ENCODE measurements around the gene DDX55. TPM values are rescaled to one million over a fixed set of nuclear protein-coding genes. Genes with fewer than 3 reads are reported as not detected.

DDX55 gene
- total RNA-seq, 5 donors from 2014 or later (not counting 1 experiment from before 2014, with no cell fraction given), result 28.9 to 45.8 (median 41.8) TPM

DNA sequence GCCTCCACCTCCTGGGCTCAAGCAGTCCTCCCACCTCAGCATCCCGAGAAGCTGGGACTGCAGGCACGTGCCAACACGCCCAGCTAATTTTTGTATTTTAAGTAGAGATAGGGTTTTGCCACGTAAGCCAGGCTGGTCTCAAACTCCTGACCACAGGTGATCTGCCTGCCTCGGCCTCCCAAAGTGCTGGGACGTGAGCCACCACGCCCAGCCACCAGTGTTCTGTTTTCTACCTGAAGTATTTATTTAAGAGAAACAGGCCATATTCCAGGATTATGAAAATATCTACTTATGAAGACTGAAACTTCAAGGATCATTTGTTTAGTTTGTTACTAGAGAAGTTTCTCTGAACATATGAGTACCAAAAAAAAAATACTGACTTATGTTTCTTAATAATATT is 42.0 kb downstream of the DDX55 start:
- POLR2A ChIA-PET, result no interaction called here
- WGBS (ENCODE audit: insufficient coverage), result no CpG with 5 or more reads among the region's 7 CpGs
- Mint-ChIP-seq H3K4me1 (peaks cover 0 to 3% (median 0%) of the 10 kb centered on the region in 3 donors), H3K9me3 (no peaks in the 10 kb centered on the region), H3K27ac (no peak overlapping the region), H3K27me3 (no peaks in the 10 kb centered on the region), H3K4me3 (no peak overlapping the region), H3K36me3 (peaks cover 26% of the 10 kb centered on the region)
- CTCF ChIA-PET, result no interaction called here
- ATAC-seq (replicated peaks in 1 of 4) (no peak), DNase-seq (no peak)
- H3K4me3 ChIP-seq (ENCODE audit: control insufficient read depth in 1 of 2, extremely low read depth in 1 of 2, low read length in 1 of 2), result no peak overlapping the region
- H3K4me1 ChIP-seq (ENCODE audit: control insufficient read depth in 1 of 2, extremely low read depth in 1 of 2, insufficient read depth in 2 of 2, low read length in 2 of 2), result no peaks in the 10 kb centered on the region
- H3K27me3 ChIP-seq (replicated peaks in 1 of 2; ENCODE audit: control insufficient read depth in 2 of 2, extremely low read depth in 1 of 2, insufficient read depth in 2 of 2, low read length in 1 of 2), result no peaks in the 10 kb centered on the region
- H3K27ac ChIP-seq (ENCODE audit: low read length), result no peak overlapping the region
- no peaks in the 10 kb centered on the region for H3K9me3 ChIP-seq
- H3K36me3 ChIP-seq (ENCODE audit: control insufficient read depth in 2 of 2, extremely low read depth in 1 of 2, insufficient read depth in 1 of 2, low read length in 1 of 2), result peaks cover 2 to 47% of the 10 kb centered on the region in 2 donors

DNA sequence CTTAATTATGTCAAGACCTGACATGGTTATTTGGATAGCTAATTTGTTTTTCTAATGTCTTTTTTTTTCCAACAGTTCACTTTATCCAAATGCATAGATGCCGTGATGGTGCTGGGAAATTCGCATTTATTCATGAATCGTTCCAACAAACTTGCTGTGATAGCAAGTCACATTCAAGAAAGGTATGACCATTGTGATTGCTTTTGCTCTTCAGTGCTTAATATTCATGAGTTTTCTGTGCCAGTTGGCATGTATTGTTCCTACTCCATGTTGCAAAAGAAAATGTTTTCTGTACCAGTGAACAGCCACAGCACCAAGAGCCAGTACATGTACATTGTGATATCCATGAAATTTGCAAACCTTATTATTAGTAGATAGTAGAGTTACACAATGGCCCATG is 43.5 kb downstream of the DDX55 start:
- H3K9me3 ChIP-seq, result no peaks in the 10 kb centered on the region
- CTCF ChIA-PET, result interaction anchor here in 1 of 2 donors (0.6 kb wide), 1 partner anchor 272 kb away, joined by 3 read pairs; no protein-coding TSS in a partner anchor
- H3K4me1 ChIP-seq (ENCODE audit: control insufficient read depth in 1 of 2, extremely low read depth in 1 of 2, insufficient read depth in 2 of 2, low read length in 2 of 2), result no peaks in the 10 kb centered on the region
- peaks cover 2 to 52% of the 10 kb centered on the region in 2 donors for H3K36me3 ChIP-seq (ENCODE audit: control insufficient read depth in 2 of 2, extremely low read depth in 1 of 2, insufficient read depth in 1 of 2, low read length in 1 of 2)
- DNase-seq (no peak), ATAC-seq (replicated peaks in 1 of 4) (no peak)
- H3K4me3 ChIP-seq (ENCODE audit: control insufficient read depth in 1 of 2, extremely low read depth in 1 of 2, low read length in 1 of 2), result no peak overlapping the region
- Mint-ChIP-seq H3K36me3 (peaks cover 24% of the 10 kb centered on the region), H3K27me3 (no peaks in the 10 kb centered on the region), H3K27ac (no peak overlapping the region), H3K4me1 (peaks cover 0 to 2% (median 0%) of the 10 kb centered on the region in 3 donors), H3K4me3 (no peak overlapping the region), H3K9me3 (no peaks in the 10 kb centered on the region)
- POLR2A ChIA-PET, result no interaction called here
- H3K27ac ChIP-seq (ENCODE audit: low read length), result no peak overlapping the region
- H3K27me3 ChIP-seq (replicated peaks in 1 of 2; ENCODE audit: control insufficient read depth in 2 of 2, extremely low read depth in 1 of 2, insufficient read depth in 2 of 2, low read length in 1 of 2), result no peaks in the 10 kb centered on the region
- 100% methylated on average over 3 of the region's 3 CpGs for WGBS (ENCODE audit: insufficient coverage)

DNA sequence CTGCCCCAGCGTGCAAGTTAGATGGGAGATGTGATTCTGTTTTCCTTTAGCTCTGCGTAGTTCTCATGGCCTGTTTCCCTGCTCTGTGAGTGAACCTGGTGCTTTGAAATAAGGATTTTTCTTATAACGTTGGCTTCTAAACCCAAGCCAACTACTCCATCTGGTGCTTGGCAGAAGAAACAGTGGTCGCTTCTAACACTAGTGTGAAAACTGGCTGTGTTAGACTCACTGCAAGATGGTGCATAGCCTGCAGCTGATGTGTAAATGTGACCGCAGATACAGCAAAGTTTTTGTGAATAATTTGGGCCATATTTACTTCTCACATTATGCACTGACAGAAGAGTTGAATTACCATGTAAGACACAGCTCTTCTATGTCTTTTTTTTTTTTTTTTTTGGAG is 44.0 kb downstream of the DDX55 start:
- Mint-ChIP-seq H3K4me3 (no peak overlapping the region), H3K36me3 (peaks cover 24% of the 10 kb centered on the region), H3K4me1 (peaks cover 0 to 2% (median 0%) of the 10 kb centered on the region in 3 donors), H3K27ac (no peak overlapping the region), H3K27me3 (no peaks in the 10 kb centered on the region), H3K9me3 (no peaks in the 10 kb centered on the region)
- no peak overlapping the region for H3K4me3 ChIP-seq (ENCODE audit: control insufficient read depth in 1 of 2, extremely low read depth in 1 of 2, low read length in 1 of 2)
- no peak for ATAC-seq (replicated peaks in 1 of 4)
- ChIA-PET CTCF (no interaction called here), POLR2A (no interaction called here)
- DNase-seq, result no peak
- H3K36me3 ChIP-seq (ENCODE audit: control insufficient read depth in 2 of 2, extremely low read depth in 1 of 2, insufficient read depth in 1 of 2, low read length in 1 of 2), result peaks cover 2 to 50% of the 10 kb centered on the region in 2 donors
- WGBS (ENCODE audit: insufficient coverage), result 83% methylated on average over 1 of the region's 5 CpGs
- no peaks in the 10 kb centered on the region for H3K4me1 ChIP-seq (ENCODE audit: control insufficient read depth in 1 of 2, extremely low read depth in 1 of 2, insufficient read depth in 2 of 2, low read length in 2 of 2)
- H3K27ac ChIP-seq (ENCODE audit: low read length), result no peak overlapping the region
- no peaks in the 10 kb centered on the region for H3K27me3 ChIP-seq (replicated peaks in 1 of 2; ENCODE audit: control insufficient read depth in 2 of 2, extremely low read depth in 1 of 2, insufficient read depth in 2 of 2, low read length in 1 of 2)
- no peaks in the 10 kb centered on the region for H3K9me3 ChIP-seq

DNA sequence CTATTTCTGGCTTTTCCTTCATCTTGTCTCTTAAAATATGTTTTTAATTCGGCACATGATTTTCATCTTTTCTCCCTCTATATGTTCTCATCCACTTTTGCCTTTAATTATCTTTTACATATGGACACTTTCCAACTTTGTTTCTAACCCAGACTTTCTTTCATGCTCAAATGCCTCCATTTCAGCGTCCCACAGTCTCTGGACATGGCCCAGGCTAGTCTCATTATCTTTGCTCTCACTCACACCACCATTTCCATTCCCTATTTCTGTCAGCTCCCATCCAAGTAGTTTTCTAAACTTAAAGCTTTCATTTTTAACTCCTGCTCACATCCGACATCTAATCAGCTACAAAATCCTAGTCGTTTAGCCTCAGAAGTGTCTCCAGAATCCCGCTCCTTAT is 46.5 kb downstream of the DDX55 start:
- H3K4me1 Mint-ChIP-seq, result peaks cover 0 to 2% (median 0%) of the 10 kb centered on the region in 3 donors
- no peak overlapping the region for H3K4me3 ChIP-seq (ENCODE audit: control insufficient read depth in 1 of 2, extremely low read depth in 1 of 2, low read length in 1 of 2)
- H3K27me3 ChIP-seq (replicated peaks in 1 of 2; ENCODE audit: control insufficient read depth in 2 of 2, extremely low read depth in 1 of 2, insufficient read depth in 2 of 2, low read length in 1 of 2), result no peaks in the 10 kb centered on the region
- no peak overlapping the region for H3K27ac ChIP-seq (ENCODE audit: low read length)
- H3K4me3 Mint-ChIP-seq, result no peak overlapping the region
- H3K27ac Mint-ChIP-seq, result no peak overlapping the region
- no peaks in the 10 kb centered on the region for H3K9me3 ChIP-seq
- ATAC-seq (replicated peaks in 1 of 4), result no peak
- no peaks in the 10 kb centered on the region for H3K4me1 ChIP-seq (ENCODE audit: control insufficient read depth in 1 of 2, extremely low read depth in 1 of 2, insufficient read depth in 2 of 2, low read length in 2 of 2)
- POLR2A ChIA-PET, result no interaction called here
- peaks cover 6 to 55% of the 10 kb centered on the region in 2 donors for H3K36me3 ChIP-seq (ENCODE audit: control insufficient read depth in 2 of 2, extremely low read depth in 1 of 2, insufficient read depth in 1 of 2, low read length in 1 of 2)
- no peak for DNase-seq
- CTCF ChIA-PET, result interaction anchor here in 1 of 2 donors (0.6 kb wide), 1 partner anchor 158 kb away, joined by 4 read pairs; no protein-coding TSS in a partner anchor
- 100% methylated on average over 3 of the region's 5 CpGs for WGBS (ENCODE audit: insufficient coverage)
- no peaks in the 10 kb centered on the region for H3K27me3 Mint-ChIP-seq
- H3K9me3 Mint-ChIP-seq, result no peaks in the 10 kb centered on the region
- peaks cover 33% of the 10 kb centered on the region for H3K36me3 Mint-ChIP-seq

DNA sequence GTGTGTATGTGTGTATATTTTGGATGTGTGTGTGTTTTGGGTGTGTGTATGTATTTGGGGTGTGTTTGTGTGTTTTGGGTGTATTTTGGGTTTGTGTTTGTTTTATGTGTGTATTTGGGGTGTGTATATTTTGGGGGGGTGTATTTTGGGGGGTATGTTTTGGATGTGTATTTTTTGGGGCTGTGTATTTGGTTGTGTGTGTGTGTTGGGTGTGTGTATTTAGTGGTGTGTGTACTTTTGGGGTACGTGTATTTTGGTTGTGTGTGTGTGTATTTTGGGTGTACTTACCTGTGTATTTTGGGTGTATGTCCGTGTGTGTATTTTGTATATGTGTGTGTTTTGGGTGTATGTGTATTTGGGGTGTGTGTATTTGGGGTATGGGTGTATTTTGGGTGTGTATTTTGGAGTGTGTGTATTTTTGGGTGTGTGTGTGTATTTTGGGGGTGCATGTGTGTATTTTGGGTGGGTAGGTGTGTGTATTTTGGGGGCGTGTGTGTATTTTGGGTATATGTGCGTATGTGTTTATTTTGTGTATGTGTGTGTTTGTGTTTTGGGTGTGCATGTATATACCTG is 52.3 kb downstream of the DDX55 start:
- Mint-ChIP-seq H3K9me3 (no peaks in the 10 kb centered on the region), H3K27me3 (no peaks in the 10 kb centered on the region), H3K36me3 (peaks cover 34% of the 10 kb centered on the region), H3K27ac (peak overlapping the region in 1 of 2 donors; percentile 62), H3K4me1 (peaks cover 0 to 2% (median 0%) of the 10 kb centered on the region in 3 donors), H3K4me3 (no peak overlapping the region)
- no peak overlapping the region for H3K4me3 ChIP-seq (ENCODE audit: control insufficient read depth in 1 of 2, extremely low read depth in 1 of 2, low read length in 1 of 2)
- WGBS (ENCODE audit: insufficient coverage), result 100% methylated on average over 4 of the region's 4 CpGs
- no peaks in the 10 kb centered on the region for H3K27me3 ChIP-seq (replicated peaks in 1 of 2; ENCODE audit: control insufficient read depth in 2 of 2, extremely low read depth in 1 of 2, insufficient read depth in 2 of 2, low read length in 1 of 2)
- no peaks in the 10 kb centered on the region for H3K4me1 ChIP-seq (ENCODE audit: control insufficient read depth in 1 of 2, extremely low read depth in 1 of 2, insufficient read depth in 2 of 2, low read length in 2 of 2)
- CTCF ChIA-PET, result no interaction called here
- POLR2A ChIA-PET, result no interaction called here
- ATAC-seq (replicated peaks in 1 of 4) (no peak), DNase-seq (no peak)
- H3K9me3 ChIP-seq, result no peaks in the 10 kb centered on the region
- no peak overlapping the region for H3K27ac ChIP-seq (ENCODE audit: low read length)
- H3K36me3 ChIP-seq (ENCODE audit: control insufficient read depth in 2 of 2, extremely low read depth in 1 of 2, insufficient read depth in 1 of 2, low read length in 1 of 2), result peaks cover 13 to 49% of the 10 kb centered on the region in 2 donors

DNA sequence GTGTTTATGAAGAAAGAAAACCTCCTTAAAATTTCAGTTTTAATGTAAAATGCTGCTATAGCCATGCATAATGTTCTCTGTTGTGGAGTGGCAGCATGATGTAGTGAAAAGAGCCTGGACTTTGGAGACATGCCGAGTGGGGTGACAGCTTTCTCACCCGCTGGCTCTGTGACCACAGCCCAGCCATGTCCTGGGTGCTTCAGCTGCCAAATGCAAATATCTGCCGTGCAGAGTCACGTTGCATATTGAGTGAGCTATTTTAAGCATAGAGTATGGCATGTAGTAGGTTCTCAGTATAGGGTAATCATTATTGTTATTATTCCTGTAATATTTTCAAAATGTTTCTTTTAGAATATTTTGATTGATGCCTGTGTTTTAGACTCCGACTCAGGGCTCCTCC is 53.5 kb downstream of the DDX55 start:
- ATAC-seq (replicated peaks in 1 of 4) (no peak), DNase-seq (no peak)
- H3K27ac Mint-ChIP-seq, result peak overlapping the region in 1 of 2 donors; percentile 16
- Histone ChIP-seq H3K9me3 (no peaks in the 10 kb centered on the region), H3K36me3 (ENCODE audit: control insufficient read depth in 2 of 2, extremely low read depth in 1 of 2, insufficient read depth in 1 of 2, low read length in 1 of 2) (peaks cover 19 to 49% of the 10 kb centered on the region in 2 donors), H3K4me3 (ENCODE audit: control insufficient read depth in 1 of 2, extremely low read depth in 1 of 2, low read length in 1 of 2) (no peak overlapping the region), H3K27me3 (replicated peaks in 1 of 2; ENCODE audit: control insufficient read depth in 2 of 2, extremely low read depth in 1 of 2, insufficient read depth in 2 of 2, low read length in 1 of 2) (no peaks in the 10 kb centered on the region), H3K4me1 (ENCODE audit: control insufficient read depth in 1 of 2, extremely low read depth in 1 of 2, insufficient read depth in 2 of 2, low read length in 2 of 2) (no peaks in the 10 kb centered on the region), H3K27ac (ENCODE audit: low read length) (no peak overlapping the region)
- H3K27me3 Mint-ChIP-seq, result no peaks in the 10 kb centered on the region
- H3K9me3 Mint-ChIP-seq, result no peaks in the 10 kb centered on the region
- H3K4me3 Mint-ChIP-seq, result no peak overlapping the region
- WGBS (ENCODE audit: insufficient coverage), result 88% methylated on average over 1 of the region's 5 CpGs
- ChIA-PET CTCF (no interaction called here), POLR2A (no interaction called here)
- peaks cover 38% of the 10 kb centered on the region for H3K36me3 Mint-ChIP-seq
- H3K4me1 Mint-ChIP-seq, result peaks cover 0 to 12% (median 9%) of the 10 kb centered on the region in 3 donors

Data from T-cell (primary cell).